Type B pancreatic cell (in vitro differentiated cells): ENCODE results near the gene SFSWAP. TPM values are rescaled to one million over a fixed set of nuclear protein-coding genes. Genes with fewer than 3 reads are reported as not detected.

Experiments used
- DNase-seq: peaks from one replicate; pipeline ENCODE4 v3.0.0; 2021; ENCODE audit warnings: mixed read lengths; ENCODE audit not compliant: unreplicated experiment; ENCODE audit errors: extremely low spot score
- H3K27ac Mint-ChIP-seq: 2 replicates; pipeline ENCODE4 v1.8.0; 2021; ENCODE audit warnings: mild to moderate bottlenecking, mixed read lengths
- H3K27me3 Mint-ChIP-seq: 2 replicates; pipeline ENCODE4 v1.8.0; 2021; ENCODE audit warnings: mixed read lengths
- H3K36me3 Mint-ChIP-seq: 2 replicates; pipeline ENCODE4 v1.8.0; 2021; ENCODE audit warnings: mixed read lengths
- H3K4me1 Mint-ChIP-seq: one replicate; pipeline ENCODE4 v1.8.0; 2021; ENCODE audit warnings: mixed read lengths; ENCODE audit not compliant: unreplicated experiment
- H3K4me3 Mint-ChIP-seq: 2 replicates; pipeline ENCODE4 v1.8.0; 2021; ENCODE audit warnings: mild to moderate bottlenecking, mixed read lengths
- H3K9me3 Mint-ChIP-seq: 2 replicates; pipeline ENCODE4 v1.8.0; 2021; ENCODE audit warnings: mixed read lengths
- total RNA-seq: library from RNA; stranded (reverse); gene quantifications from 2 replicates; pipeline ENCODE4 v1.2.1, GENCODE V29; 2021; ENCODE audit warnings: low replicate concordance
- TF ChIP-seq, protein P1 (sequence below): fragments of 200-600 bp; sonication (generic); conservative IDR thresholded peaks from 2 replicates; pipeline ENCODE4 v1.5.0; 2021; ENCODE audit warnings: antibody characterized with exemption, mild to moderate bottlenecking

The SFSWAP gene
- total RNA-seq, 1 donor from 2014 or later: 59.3 TPM

- no peaks in the 10 kb centered on the region for H3K9me3 Mint-ChIP-seq
- no peak overlapping the region for H3K4me3 Mint-ChIP-seq
- TF ChIP-seq, protein P1, sequence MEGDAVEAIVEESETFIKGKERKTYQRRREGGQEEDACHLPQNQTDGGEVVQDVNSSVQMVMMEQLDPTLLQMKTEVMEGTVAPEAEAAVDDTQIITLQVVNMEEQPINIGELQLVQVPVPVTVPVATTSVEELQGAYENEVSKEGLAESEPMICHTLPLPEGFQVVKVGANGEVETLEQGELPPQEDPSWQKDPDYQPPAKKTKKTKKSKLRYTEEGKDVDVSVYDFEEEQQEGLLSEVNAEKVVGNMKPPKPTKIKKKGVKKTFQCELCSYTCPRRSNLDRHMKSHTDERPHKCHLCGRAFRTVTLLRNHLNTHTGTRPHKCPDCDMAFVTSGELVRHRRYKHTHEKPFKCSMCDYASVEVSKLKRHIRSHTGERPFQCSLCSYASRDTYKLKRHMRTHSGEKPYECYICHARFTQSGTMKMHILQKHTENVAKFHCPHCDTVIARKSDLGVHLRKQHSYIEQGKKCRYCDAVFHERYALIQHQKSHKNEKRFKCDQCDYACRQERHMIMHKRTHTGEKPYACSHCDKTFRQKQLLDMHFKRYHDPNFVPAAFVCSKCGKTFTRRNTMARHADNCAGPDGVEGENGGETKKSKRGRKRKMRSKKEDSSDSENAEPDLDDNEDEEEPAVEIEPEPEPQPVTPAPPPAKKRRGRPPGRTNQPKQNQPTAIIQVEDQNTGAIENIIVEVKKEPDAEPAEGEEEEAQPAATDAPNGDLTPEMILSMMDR: no peak
- H3K36me3 Mint-ChIP-seq: peaks cover 14% of the 10 kb centered on the region
- H3K4me1 Mint-ChIP-seq: no peaks in the 10 kb centered on the region
- no peak for DNase-seq
- no peak overlapping the region for H3K27ac Mint-ChIP-seq
- no peaks in the 10 kb centered on the region for H3K27me3 Mint-ChIP-seq
These were observed 17.8 kb downstream of the SFSWAP start for GRCh38 chr12:131728720-131729119.

DNA sequence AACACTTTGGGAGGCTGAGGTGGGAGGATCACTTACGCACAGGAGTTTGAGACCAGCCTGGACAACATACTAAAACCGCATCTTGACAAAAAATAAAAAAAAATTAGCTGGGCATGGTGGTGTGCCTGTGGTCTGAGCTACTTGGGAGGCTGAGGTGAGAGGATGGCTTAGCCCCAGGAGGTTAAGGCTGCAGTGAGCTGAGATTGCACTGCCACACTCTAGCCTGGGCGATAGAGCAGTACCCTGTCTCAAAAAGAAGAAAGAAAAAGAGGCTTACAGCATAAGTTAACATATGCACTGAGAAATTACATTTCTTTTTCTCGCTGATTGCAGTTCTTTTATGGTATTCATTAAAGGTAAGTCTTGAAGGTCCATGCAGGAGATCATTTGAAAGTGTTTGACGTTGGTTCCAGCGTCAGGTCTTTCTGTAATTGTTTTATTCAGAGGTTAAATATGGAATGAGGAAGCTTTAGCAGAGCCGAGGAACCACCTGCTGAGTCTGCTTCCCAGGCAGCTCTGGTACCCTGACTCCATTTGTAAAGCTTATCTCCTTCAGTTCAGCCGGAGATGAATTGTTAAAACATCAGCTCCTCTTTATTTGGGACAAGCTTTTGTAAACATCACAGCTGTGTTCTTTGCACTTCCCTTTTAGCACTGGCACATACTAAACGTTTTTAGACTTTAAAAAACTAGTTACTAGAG is 18.5 kb downstream of the SFSWAP start:
- H3K27me3 Mint-ChIP-seq: no peaks in the 10 kb centered on the region
- no peak overlapping the region for H3K4me3 Mint-ChIP-seq
- peaks cover 19% of the 10 kb centered on the region for H3K36me3 Mint-ChIP-seq
- no peak for DNase-seq
- no peaks in the 10 kb centered on the region for H3K9me3 Mint-ChIP-seq
- TF ChIP-seq, protein P1: no peak
- H3K4me1 Mint-ChIP-seq: no peaks in the 10 kb centered on the region
- H3K27ac Mint-ChIP-seq: no peak overlapping the region

GRCh38 chr12:131732996-131733615 is 22.2 kb downstream of the SFSWAP start:
- Mint-ChIP-seq H3K4me3 (no peak overlapping the region), H3K27me3 (no peaks in the 10 kb centered on the region), H3K36me3 (peaks cover 18% of the 10 kb centered on the region), H3K4me1 (no peaks in the 10 kb centered on the region), H3K27ac (no peak overlapping the region), H3K9me3 (no peaks in the 10 kb centered on the region)
- TF ChIP-seq, protein P1: no peak
- DNase-seq: no peak

DNA sequence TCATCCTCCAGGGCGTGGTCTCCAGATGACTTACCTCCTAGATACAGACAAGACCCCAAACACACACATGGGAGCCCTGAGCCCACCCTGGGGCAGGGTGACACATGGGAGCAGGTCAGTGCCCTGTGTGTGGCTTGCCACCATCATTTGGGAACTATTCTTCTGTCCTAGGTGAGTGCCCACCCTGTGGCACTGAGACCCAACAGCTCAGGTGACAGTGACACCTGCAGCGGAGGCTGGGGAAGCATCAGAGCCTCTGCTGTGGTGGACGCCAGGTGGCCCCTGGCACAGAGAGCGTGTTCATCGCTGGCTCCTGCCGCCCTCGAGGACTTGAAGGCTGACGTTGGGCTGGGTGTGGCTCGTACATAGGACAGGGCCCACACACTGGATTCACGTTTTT is 23.0 kb downstream of the SFSWAP start:
- H3K4me3 Mint-ChIP-seq: no peak overlapping the region
- H3K9me3 Mint-ChIP-seq: no peaks in the 10 kb centered on the region
- H3K36me3 Mint-ChIP-seq: peaks cover 18% of the 10 kb centered on the region
- DNase-seq: no peak
- H3K27me3 Mint-ChIP-seq: no peaks in the 10 kb centered on the region
- H3K4me1 Mint-ChIP-seq: no peaks in the 10 kb centered on the region
- TF ChIP-seq, protein P1: no peak
- H3K27ac Mint-ChIP-seq: no peak overlapping the region

DNA sequence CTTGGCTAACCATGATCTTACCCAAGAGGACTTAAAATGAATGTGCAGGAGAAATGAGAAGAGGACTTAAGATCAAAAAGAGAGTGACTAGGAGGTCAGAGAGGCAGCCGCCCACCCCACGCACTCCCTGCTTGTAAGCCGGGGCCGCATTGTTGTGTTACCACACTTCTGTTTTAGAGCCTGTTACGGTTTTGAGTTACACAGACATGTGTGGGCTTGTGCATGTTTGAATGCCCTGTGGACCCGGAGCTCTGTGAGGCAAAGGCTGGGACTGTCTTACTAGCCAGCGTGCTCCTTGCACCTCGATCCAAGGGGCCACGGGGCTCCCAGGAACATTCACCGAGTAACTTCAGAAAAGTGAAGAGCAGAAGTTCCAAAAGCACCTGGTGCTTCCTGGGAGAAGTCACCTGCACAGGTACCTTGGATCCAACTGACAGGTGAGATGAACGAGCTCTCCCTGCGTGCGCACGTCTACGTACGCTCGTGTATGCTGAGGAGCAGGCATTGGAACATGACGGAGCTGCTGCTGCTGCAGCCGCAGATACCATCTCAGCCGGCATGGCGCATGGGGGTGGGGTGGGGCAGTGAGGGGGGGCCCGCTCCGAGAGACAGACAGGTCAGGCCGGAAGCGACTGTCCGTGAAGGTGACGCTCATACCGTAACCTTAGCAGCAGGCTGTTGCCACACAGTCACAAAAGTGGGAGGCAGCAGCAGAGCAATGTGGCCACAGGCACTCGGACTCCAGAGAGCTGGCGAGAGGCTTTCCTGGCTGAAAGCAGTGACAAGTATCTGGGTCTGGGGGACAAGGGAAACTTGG is 23.7 kb downstream of the SFSWAP start:
- no peak overlapping the region for H3K4me3 Mint-ChIP-seq
- H3K27me3 Mint-ChIP-seq: no peaks in the 10 kb centered on the region
- no peak overlapping the region for H3K27ac Mint-ChIP-seq
- TF ChIP-seq, protein P1: no peak
- no peaks in the 10 kb centered on the region for H3K4me1 Mint-ChIP-seq
- peak; percentile 34 for DNase-seq
- H3K9me3 Mint-ChIP-seq: no peaks in the 10 kb centered on the region
- H3K36me3 Mint-ChIP-seq: peaks cover 14% of the 10 kb centered on the region
